Fibroblast of the conjunctiva (primary cell): Measurements from ENCODE around the gene CCND2.
"Not testable (repeated sequence)": the region's sequence is repeated elsewhere in the genome, so short reads cannot be mapped to it uniquely, and the experiment has no call there.

Experiments used
- DNase-seq: peaks from one replicate; pipeline ENCODE4 v3.0.0-alpha.2; 2010; ENCODE audit warnings: low read depth

CCND2 gene

DNA sequence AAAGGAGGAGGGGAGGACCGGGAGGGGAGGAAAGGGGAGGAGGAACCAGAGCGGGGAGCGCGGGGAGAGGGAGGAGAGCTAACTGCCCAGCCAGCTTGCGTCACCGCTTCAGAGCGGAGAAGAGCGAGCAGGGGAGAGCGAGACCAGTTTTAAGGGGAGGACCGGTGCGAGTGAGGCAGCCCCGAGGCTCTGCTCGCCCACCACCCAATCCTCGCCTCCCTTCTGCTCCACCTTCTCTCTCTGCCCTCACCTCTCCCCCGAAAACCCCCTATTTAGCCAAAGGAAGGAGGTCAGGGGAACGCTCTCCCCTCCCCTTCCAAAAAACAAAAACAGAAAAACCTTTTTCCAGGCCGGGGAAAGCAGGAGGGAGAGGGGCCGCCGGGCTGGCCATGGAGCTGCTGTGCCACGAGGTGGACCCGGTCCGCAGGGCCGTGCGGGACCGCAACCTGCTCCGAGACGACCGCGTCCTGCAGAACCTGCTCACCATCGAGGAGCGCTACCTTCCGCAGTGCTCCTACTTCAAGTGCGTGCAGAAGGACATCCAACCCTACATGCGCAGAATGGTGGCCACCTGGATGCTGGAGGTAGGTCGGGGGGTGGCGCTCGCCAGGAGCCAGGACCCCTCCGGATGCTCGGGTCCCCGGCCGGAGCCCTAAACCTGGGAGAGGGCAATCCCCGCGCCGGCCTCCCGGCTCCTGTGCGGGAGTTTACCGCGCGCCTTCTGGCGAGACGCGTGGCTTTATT, at the start of gene CCND2:
Gene CCND2, plus strand, starts transcription at position 111 of the 744 bp plus-strand sequence. Its CDS starts 279 bp downstream, at position 390.
- DNase-seq: peak; percentile 85

GRCh38 chr12:4224206-4224889, 49.2 kb upstream of the CCND2 start:
- no peak for DNase-seq

GRCh38 chr12:4225571-4225970, 48.0 kb upstream of the CCND2 start:
- DNase-seq: no peak

- no peak for DNase-seq
Observed at GRCh38 chr12:4227046-4227445, 46.5 kb upstream of the CCND2 start.

DNA sequence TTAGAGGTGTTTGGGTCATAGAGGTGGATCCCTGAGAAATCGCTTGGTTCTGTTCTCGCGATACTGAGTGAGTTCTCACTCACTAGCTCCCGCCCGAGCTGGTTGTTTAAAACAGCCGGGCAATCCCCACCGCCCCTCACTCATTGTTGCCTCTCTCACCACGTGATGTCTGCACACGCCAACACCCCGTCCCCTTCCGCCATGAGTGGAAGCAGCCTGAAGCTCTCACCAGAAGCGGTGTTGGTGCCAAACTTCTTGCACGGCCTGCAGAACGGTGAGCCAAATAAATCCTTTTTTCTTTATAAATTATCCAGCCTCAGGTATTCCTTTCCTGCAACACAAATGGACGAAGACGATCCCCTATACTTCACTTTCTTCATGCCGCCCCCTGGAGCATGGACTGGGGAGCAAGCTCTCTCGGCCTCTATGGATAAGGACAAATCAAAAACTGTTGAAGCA, 45.4 kb upstream of the CCND2 start:
- DNase-seq: no peak

DNA sequence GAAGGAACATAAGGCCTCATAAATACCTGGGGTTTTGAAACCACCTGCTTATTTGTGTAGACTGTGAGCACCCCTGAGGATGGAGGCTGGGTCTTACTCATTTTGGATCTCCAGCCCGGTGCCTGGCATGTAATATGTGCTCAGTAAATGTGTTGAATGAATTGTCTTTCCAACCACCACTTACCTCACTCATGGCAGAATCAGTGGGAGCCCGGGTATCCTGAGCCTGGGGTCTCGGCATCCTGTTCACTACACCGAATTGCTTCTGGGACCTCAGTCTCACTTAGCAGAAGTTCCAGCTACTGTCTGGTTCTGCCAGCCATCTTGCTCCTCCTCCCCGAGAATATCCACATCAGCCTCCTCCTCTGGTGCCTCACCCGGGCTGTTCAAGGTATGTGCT, 43.0 kb upstream of the CCND2 start:
- DNase-seq: no peak

DNA sequence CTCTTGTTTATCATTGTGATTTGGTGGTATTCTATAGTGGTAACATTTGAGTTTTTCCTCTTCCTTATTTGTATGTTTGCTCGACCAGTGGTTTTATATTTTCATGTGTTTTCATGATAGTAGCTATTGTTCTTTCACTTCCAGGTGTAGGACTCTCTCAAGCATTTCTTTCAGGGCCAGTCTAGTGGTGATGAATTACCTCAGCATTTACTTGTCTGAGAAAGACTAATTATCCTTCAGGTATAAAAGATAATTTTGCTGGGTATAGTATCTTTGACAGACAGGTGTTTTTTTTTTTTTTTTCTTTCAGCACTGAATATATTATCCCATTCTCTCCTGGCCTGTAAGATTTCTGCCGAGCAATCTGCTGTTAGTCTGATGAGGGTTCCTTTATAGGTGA, 35.0 kb upstream of the CCND2 start:
- DNase-seq: no peak

- no peak for DNase-seq
Observed at GRCh38 chr12:4239746-4240145, 33.8 kb upstream of the CCND2 start.

- no peak for DNase-seq
Observed at GRCh38 chr12:4240161-4240783, 33.3 kb upstream of the CCND2 start.

- no peak for DNase-seq
Observed at GRCh38 chr12:4240981-4241380, 32.6 kb upstream of the CCND2 start.

DNA sequence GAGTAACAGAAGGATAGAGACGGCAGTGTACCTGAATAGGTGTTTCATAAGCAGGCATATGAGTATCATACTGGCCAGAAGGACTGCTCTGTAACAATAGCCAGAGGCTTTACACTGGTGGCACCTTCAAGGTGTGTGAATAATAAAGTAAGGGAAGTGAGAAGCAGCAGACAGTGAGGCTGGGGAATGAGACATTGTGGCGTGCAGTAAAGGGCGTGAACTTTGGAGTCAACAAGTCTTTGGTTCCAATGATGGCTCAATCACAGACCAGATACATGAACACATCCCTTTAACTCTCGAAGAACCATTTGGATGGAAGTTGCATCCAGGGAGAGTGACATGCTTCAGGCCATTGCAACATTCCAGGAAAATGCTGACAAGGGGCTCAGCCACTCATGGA, 32.0 kb upstream of the CCND2 start:
- no peak for DNase-seq

DNA sequence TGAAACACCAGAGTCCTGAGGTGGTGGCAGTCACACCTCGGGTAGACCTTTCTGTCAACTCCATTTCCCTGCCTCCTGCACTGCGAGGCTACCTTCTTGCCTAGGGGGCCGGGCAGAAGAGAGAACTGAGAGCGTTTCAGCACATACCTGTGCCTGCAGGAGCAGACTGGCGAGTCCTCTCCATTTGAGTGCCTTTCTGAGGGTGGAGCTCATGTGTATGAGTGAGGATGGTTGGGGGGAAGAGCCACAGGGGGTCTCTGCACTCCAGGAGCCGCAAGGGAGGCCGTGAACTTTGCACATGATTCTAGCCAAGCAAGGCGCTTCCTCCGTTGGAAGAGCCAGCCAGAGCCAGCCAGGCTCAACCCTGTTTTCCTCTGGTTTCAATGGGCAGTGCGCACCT, 31.0 kb upstream of the CCND2 start:
- DNase-seq: no peak

- no peak for DNase-seq
Observed at GRCh38 chr12:4243091-4243490, 30.5 kb upstream of the CCND2 start.

- not testable (repeated sequence) for DNase-seq
Observed at GRCh38 chr12:4243491-4244100, 30.0 kb upstream of the CCND2 start.

GRCh38 chr12:4244868-4245267, 28.7 kb upstream of the CCND2 start:
- DNase-seq: no peak

GRCh38 chr12:4245446-4245845, 28.1 kb upstream of the CCND2 start:
- DNase-seq: no peak

GRCh38 chr12:4246116-4246515, 27.4 kb upstream of the CCND2 start:
- no peak for DNase-seq

DNA sequence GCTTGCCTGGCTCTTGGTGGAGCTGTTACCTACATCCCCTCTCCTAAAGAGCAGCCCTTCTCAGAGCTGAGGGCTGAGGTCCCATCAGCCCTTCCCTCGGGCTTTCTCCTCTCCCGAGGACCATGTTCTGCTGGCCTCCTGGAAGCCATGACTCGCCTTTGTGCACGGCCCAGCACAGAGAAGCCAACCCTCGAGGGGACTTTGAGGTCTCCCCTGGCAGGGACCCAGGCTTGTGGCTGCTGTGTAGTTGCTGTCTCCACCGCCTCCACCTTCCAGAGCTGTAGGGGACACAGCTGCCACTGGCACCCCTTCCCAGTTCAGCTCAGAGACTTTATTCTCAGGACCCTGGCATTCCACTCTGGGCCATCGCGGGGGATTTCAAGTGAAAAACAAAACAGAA, 22.9 kb upstream of the CCND2 start:
- no peak for DNase-seq

- no peak for DNase-seq
Observed at GRCh38 chr12:4251216-4251891, 22.2 kb upstream of the CCND2 start.

DNA sequence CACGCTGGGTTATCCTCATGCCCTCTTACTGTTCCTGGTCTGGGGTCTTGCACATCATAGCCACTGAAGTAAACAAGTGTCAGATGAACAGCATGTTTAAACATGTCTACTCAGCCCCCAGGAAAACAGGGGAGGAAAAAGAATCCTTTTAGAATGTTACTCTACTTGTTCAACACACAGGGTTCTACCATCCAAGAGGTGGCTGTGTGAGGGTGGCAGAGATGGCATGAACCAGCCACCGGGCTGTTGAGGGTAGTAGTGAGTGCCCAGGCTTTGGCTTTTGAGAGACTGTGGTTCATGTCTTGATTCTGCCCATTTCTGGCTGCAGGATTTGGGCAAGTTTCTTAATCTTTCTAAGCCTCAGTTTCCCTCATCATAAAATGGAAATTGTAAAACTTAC, 21.6 kb upstream of the CCND2 start:
- DNase-seq: no peak

DNA sequence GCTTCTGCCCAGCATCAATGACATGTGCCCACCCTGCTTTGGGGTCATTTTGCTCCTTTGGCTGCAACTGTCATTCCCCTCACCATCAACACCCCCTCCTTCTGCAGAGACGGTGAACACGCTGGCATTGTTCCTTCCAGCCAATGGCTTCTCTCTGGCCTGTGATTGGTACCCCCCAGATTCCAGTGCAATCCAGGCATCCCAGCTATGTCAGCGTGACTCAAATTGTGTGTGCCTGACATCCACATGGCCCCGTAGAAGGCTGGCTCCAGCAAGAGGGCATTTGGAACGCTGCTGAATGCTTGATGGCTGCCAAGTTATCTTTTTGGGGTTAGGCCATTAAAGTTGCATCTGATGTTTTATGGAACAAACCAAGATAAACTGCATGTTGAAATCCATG, 21.0 kb upstream of the CCND2 start:
- DNase-seq: no peak
